ENCODE data around the gene STX16. TPM values are rescaled to one million over a fixed set of nuclear protein-coding genes. Genes with fewer than 3 reads are reported as not detected.

The STX16 gene
- total RNA-seq, 1 experiment from 2014 or later: 41.9 TPM

DNA sequence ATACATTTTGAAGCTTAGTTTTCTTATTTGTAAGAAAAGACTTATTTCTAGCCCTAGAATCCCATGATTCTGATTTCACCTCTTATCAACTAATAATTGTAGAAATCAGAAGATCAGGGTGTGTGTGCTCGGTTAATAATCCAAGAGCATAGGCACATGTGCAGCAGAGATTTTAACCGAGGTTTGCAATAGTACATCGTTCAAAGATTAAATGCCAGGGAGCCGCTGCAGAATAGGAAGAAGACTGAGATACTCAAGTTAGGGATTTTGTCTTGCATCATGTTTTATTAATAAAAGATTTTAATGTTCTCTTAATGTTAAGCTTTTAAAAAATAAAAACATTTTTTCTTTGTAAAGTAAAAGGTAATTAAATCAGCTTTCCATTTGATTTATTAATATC lies 6.9 kb downstream of the STX16 start:
- intact Hi-C loops (cut with micrococcal nuclease; ENCODE audit: unreplicated experiment): no loop called here
- no TSS peak for BruUV-seq (replicated peaks)
- Histone ChIP-seq H3K4me1 (ENCODE audit: control insufficient read depth, insufficient read depth, low read length) (peaks cover 30% of the 10 kb centered on the region), H3K9me3 (ENCODE audit: control insufficient read depth, insufficient read depth, low read depth, low read length) (no peaks in the 10 kb centered on the region), H3K4me3 (ENCODE audit: low read depth in 2 of 2, low read length in 2 of 2) (no peak overlapping the region), H3K36me3 (ENCODE audit: control insufficient read depth, insufficient read depth, low read length) (peaks cover 7% of the 10 kb centered on the region; the same call in 1 of the 2 replicates), H3K27ac (ENCODE audit: low read length) (no peak overlapping the region), H3K27me3 (ENCODE audit: control insufficient read depth, insufficient read depth, low read length) (no peaks in the 10 kb centered on the region)
- CTCF ChIA-PET: interaction anchor here (0.5 kb wide), 1 partner anchor 33 kb away, joined by 5 read pairs; no protein-coding TSS in a partner anchor
- no peak for TF ChIP-seq SIN3A (IDR thresholded peaks at IDR 0.05; ENCODE audit: borderline replicate concordance, insufficient read depth, low read depth, low read length)
- in situ Hi-C loops (cut with HindIII; ENCODE audit: low pct_unique_long_range_greater_than_20kb, low sequenced_read_pairs): no loop called here
- no peak for ATAC-seq
- POLR2A ChIA-PET: no interaction called here
- DNase-seq (ENCODE audit: low read depth, low spot score): no peak

DNA sequence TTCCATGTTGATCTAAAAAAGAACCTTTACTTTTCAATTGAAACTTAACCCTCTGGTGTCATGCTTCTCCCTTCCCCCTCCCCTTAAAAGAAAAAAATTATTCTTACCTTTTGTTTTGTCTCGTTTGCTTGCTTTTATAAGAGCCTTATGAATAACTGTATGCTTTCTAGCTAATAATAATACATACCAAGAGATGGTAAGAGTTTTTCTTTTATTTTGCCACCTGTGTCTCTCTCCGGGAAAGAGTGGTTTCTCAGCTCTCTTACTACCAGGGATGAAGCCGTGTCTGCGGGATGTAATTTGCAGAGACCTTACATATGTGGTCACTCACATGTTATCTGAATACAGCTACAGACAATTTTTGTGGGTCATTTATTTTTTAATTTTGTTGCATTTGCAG lies 7.7 kb downstream of the STX16 start:
- in situ Hi-C loops (cut with HindIII; ENCODE audit: low pct_unique_long_range_greater_than_20kb, low sequenced_read_pairs): no loop called here
- intact Hi-C loops (cut with micrococcal nuclease; ENCODE audit: unreplicated experiment): no loop called here
- BruUV-seq (replicated peaks): no TSS peak
- POLR2A ChIA-PET: interaction anchor here (0.6 kb wide), 1 partner anchor 241 kb away, joined by 3 read pairs; no protein-coding TSS in a partner anchor
- no peak overlapping the region for H3K4me3 ChIP-seq (ENCODE audit: low read depth in 2 of 2, low read length in 2 of 2)
- no peaks in the 10 kb centered on the region for H3K9me3 ChIP-seq (ENCODE audit: control insufficient read depth, insufficient read depth, low read depth, low read length)
- CTCF ChIA-PET: no interaction called here
- H3K36me3 ChIP-seq (ENCODE audit: control insufficient read depth, insufficient read depth, low read length): peaks cover 7% of the 10 kb centered on the region; the same call in 1 of the 2 replicates
- TF ChIP-seq TCF7L2 (IDR thresholded peaks at IDR 0.05; ENCODE audit: low read depth, low read length): no peak
- no peak for TF ChIP-seq POLR2AphosphoS5 (IDR thresholded peaks at IDR 0.05; ENCODE audit: low read depth, low read length)
- TF ChIP-seq, protein P1, sequence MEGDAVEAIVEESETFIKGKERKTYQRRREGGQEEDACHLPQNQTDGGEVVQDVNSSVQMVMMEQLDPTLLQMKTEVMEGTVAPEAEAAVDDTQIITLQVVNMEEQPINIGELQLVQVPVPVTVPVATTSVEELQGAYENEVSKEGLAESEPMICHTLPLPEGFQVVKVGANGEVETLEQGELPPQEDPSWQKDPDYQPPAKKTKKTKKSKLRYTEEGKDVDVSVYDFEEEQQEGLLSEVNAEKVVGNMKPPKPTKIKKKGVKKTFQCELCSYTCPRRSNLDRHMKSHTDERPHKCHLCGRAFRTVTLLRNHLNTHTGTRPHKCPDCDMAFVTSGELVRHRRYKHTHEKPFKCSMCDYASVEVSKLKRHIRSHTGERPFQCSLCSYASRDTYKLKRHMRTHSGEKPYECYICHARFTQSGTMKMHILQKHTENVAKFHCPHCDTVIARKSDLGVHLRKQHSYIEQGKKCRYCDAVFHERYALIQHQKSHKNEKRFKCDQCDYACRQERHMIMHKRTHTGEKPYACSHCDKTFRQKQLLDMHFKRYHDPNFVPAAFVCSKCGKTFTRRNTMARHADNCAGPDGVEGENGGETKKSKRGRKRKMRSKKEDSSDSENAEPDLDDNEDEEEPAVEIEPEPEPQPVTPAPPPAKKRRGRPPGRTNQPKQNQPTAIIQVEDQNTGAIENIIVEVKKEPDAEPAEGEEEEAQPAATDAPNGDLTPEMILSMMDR (IDR thresholded peaks at IDR 0.05): no peak
- no peak for TF ChIP-seq SIN3A (IDR thresholded peaks at IDR 0.05; ENCODE audit: borderline replicate concordance, insufficient read depth, low read depth, low read length)
- peaks cover 25% of the 10 kb centered on the region for H3K4me1 ChIP-seq (ENCODE audit: control insufficient read depth, insufficient read depth, low read length)
- DNase-seq (ENCODE audit: low read depth, low spot score) (no peak), ATAC-seq (no peak)
- H3K27ac ChIP-seq (ENCODE audit: low read length): no peak overlapping the region
- H3K27me3 ChIP-seq (ENCODE audit: control insufficient read depth, insufficient read depth, low read length): no peaks in the 10 kb centered on the region

DNA sequence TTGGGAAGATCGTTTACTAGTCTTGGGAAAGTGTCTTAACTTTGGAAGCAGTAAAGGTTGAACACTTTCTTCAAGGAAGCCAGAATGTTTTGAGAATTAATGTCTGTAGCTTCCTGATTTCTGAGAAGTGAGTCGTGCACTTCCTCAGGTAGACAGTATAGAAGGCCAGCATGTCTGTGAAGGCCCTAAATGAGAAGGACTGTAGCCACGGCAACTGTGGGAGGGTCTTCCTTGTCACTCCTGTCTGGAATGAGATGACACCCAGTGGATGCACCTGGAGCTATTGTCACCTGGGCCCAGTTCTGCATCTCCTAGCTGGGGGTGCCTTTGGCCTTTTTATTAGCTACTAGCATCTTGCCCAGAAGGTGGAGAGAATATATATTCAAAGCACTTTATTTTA lies 8.8 kb downstream of the STX16 start:
- Histone ChIP-seq H3K4me1 (ENCODE audit: control insufficient read depth, insufficient read depth, low read length) (peaks cover 25% of the 10 kb centered on the region), H3K27me3 (ENCODE audit: control insufficient read depth, insufficient read depth, low read length) (no peaks in the 10 kb centered on the region), H3K27ac (ENCODE audit: low read length) (no peak overlapping the region), H3K9me3 (ENCODE audit: control insufficient read depth, insufficient read depth, low read depth, low read length) (no peaks in the 10 kb centered on the region), H3K4me3 (ENCODE audit: low read depth in 2 of 2, low read length in 2 of 2) (no peak overlapping the region), H3K36me3 (ENCODE audit: control insufficient read depth, insufficient read depth, low read length) (peaks cover 6% of the 10 kb centered on the region; the same call in 1 of the 2 replicates)
- DNase-seq (ENCODE audit: low read depth, low spot score): no peak
- BruUV-seq (replicated peaks): no TSS peak
- TF ChIP-seq SIN3A (IDR thresholded peaks at IDR 0.05; ENCODE audit: borderline replicate concordance, insufficient read depth, low read depth, low read length): no peak
- TF ChIP-seq, protein P2, sequence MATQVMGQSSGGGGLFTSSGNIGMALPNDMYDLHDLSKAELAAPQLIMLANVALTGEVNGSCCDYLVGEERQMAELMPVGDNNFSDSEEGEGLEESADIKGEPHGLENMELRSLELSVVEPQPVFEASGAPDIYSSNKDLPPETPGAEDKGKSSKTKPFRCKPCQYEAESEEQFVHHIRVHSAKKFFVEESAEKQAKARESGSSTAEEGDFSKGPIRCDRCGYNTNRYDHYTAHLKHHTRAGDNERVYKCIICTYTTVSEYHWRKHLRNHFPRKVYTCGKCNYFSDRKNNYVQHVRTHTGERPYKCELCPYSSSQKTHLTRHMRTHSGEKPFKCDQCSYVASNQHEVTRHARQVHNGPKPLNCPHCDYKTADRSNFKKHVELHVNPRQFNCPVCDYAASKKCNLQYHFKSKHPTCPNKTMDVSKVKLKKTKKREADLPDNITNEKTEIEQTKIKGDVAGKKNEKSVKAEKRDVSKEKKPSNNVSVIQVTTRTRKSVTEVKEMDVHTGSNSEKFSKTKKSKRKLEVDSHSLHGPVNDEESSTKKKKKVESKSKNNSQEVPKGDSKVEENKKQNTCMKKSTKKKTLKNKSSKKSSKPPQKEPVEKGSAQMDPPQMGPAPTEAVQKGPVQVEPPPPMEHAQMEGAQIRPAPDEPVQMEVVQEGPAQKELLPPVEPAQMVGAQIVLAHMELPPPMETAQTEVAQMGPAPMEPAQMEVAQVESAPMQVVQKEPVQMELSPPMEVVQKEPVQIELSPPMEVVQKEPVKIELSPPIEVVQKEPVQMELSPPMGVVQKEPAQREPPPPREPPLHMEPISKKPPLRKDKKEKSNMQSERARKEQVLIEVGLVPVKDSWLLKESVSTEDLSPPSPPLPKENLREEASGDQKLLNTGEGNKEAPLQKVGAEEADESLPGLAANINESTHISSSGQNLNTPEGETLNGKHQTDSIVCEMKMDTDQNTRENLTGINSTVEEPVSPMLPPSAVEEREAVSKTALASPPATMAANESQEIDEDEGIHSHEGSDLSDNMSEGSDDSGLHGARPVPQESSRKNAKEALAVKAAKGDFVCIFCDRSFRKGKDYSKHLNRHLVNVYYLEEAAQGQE (IDR thresholded peaks at IDR 0.05; ENCODE audit: insufficient read depth in 1 of 2, low read depth in 2 of 2, low read length in 1 of 2): no peak
- TF ChIP-seq TCF7L2 (IDR thresholded peaks at IDR 0.05; ENCODE audit: low read depth, low read length): no peak
- no peak for TF ChIP-seq POLR2AphosphoS5 (IDR thresholded peaks at IDR 0.05; ENCODE audit: low read depth, low read length)
- TF ChIP-seq, protein P1 (IDR thresholded peaks at IDR 0.05): no peak
- in situ Hi-C loops (cut with HindIII; ENCODE audit: low pct_unique_long_range_greater_than_20kb, low sequenced_read_pairs): no loop called here
- ChIA-PET CTCF (no interaction called here), POLR2A (no interaction called here)
- intact Hi-C loops (cut with micrococcal nuclease; ENCODE audit: unreplicated experiment): no loop called here
- ATAC-seq: no peak
